Activated gamma-delta T cell treated with anti-CD3 and anti-CD28 coated beads, Interleukin-2, amount 50 U/mL, for 16 hours (primary cell): ENCODE measurements around the gene PQBP1.

Source experiments
- DNase-seq: peaks from one replicate; pipeline ENCODE4 v3.0.0-alpha.2; 2020; ENCODE audit warnings: low read depth

PQBP1 gene

DNA sequence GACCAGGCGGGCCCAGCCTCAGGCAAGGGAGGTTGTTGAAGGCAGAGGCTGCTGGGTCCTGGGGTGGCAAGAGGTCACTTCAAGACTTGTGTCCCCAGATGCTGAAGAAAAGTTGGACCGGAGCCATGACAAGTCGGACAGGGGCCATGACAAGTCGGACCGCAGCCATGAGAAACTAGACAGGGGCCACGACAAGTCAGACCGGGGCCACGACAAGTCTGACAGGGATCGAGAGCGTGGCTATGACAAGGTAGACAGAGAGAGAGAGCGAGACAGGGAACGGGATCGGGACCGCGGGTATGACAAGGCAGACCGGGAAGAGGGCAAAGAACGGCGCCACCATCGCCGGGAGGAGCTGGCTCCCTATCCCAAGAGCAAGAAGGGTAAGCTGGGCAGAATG is 4.4 kb downstream of the PQBP1 start:
- no peak for DNase-seq

DNA sequence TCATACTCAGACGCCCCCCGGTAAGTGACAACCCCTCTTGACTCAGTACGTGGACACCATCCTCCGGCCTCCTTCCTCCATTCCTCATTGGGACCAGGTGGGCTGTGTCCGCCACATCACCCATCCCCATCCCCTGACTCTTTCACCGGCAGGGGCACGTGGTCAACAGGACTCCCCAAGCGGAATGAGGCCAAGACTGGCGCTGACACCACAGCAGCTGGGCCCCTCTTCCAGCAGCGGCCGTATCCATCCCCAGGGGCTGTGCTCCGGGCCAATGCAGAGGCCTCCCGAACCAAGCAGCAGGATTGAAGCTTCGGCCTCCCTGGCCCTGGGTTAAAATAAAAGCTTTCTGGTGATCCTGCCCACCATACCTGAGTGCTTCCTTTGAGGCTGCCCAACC is 5.0 kb downstream of the PQBP1 start:
- DNase-seq: no peak

DNA sequence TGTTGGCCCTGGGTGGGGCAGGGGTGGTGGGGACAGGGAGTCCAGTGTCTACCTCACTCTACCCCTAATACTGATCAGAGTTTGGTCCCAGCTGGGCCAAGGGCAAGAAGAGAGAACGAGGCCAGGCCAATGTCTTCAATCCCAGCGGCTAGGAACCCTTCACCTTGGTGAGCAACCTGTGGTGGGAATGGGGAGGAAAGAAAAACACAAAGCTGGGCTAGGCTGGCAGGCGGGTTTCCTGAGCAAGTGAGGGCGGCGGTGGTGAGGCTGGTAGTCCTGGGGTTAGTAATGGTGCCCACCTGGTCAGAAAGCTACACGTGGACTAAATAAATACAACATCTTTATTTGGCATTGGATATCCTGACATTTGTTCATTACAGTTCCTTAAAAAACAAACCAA is 5.6 kb downstream of the PQBP1 start:
- no peak for DNase-seq

DNA sequence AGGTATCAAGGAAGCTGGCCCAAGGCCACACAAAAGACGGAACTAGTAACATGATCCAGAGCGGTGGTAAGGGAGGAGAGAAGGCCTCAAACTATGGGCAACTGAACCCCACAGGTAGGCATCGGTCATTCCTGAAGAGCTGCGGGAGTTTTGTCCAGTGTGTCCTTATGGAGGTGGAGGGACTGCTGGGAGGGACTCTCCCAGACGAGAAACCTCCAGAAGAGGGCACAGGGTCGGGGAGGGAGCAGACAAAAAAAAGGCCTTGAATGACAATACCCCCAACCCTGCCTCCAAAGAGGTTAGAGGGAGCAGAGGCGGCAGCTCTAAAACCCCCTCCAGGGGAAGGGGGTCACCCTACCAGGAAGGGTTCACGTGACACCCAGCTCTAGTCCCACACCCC is 6.5 kb downstream of the PQBP1 start:
- no peak for DNase-seq

DNA sequence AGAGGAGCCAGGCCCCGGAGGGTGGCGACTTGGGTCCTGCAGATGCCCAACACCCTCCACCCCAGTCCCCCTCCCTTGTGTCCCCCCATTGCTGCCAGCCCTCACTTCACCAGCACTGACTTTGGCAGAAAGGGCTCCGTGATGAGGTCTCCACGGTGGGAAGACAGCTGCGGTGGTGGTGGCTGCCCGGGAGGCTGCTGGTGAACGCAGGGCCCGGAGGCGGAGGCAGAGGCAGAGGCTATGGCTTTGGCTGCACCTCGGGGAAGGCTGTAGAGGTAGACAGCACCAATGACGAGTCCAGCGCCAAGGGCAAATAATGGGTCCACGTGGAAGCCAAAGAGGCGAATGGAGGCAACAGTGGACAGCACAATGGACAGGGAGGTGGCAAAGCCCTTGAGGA is 6.9 kb downstream of the PQBP1 start:
- DNase-seq: no peak

DNA sequence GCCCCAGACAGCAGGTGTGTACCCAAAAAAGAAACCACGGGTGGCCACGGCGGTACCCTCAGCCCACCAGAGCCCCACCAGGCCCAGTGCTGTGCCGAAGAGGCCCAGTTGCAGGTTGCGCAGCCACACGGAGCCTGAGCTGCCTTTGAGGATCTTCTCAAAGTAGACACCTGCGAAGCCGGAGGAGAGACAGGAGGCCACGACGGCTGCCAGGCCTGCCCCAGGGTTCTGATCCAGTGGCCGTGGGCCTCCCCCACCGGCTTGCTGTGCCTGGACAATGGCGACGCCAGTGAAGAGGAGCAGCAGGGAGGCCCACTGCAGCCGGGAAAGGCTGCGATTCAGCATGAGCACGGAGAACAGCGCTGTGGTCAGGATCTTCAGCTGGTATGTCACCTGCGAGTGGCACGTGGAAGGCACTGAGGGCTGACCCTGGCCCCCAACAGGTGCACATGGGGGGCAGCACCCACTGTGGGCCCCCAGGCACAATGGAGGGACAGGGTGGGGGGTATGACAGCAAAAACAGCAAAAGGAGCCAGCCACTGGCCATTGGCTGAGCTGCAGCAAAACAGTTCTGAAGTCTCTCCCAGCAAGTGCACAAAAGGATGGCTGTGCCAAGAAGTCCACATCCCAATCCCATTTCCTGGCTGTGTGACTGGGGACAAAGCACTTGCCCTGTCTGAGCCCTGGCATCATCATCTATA is 7.5 kb downstream of the PQBP1 start:
- no peak for DNase-seq

DNA sequence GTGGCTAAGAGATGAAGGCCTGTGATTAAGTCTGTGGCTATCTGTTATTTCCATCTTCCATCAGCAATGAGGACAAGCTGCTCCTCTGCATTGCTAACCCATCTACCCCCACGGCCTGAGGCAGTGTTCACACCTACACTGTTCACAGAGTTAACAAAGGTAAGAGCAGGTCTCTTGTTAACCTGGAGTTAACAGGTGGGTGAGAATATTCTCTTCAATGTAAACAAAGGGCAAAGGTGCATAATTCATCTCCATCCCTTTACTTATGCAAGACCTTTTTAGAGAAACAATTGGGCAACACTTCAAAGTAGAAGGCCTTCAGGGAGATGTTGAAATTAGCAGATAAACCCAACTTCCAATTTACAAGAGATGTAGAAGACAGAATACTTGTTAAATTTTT is 10.9 kb downstream of the PQBP1 start:
- no peak for DNase-seq

DNA sequence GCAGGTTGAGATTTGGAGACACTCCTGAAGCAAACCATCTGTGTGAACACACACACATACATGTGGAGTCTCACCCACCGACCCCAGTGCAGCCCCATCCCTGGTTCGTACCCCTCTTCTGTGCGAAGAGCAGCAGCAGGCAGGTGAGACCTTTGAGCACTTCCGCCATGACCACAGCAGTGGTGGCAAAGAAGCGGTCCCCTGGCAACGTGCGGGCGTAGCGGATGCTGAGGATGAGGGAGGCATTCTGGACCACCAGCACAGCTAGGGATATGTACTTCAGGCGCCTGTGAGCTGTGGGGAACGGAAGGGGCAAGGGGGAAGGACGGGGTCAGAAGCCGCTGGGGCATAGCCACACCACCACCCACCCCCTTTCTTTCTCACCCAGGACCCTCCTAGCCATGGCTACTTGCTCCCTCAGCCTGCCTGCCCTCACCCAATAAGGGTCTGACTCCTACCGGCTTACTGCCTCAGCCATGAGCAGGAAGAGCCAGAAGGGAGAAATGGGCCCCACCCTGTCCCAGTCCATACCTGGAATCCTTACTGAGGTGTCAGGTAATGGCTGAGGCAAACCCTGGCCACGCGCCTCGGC is 12.1 kb downstream of the PQBP1 start:
- DNase-seq: no peak

DNA sequence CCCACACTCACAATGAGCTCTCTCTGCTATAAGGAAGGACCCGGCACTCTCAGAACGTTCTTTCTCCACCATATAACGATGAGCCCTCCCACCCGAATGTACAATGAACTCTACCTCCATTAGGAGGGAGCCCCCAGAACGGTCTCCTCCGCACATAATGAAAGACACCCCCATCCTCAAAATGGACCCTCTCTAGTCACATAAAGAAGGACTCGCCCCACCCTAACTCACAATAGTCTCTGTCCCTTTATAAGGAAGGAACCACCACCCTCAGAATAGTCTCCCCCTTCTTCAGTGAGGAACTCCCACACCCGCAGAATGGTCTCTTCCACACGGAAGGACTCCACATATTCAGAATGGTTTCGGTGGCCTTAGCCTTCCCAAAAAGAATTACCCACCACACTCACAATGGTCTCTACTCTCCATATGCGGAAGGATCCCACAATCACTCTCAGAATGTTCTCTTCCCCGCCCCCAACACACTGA is 13.2 kb downstream of the PQBP1 start:
- DNase-seq: no peak

DNA sequence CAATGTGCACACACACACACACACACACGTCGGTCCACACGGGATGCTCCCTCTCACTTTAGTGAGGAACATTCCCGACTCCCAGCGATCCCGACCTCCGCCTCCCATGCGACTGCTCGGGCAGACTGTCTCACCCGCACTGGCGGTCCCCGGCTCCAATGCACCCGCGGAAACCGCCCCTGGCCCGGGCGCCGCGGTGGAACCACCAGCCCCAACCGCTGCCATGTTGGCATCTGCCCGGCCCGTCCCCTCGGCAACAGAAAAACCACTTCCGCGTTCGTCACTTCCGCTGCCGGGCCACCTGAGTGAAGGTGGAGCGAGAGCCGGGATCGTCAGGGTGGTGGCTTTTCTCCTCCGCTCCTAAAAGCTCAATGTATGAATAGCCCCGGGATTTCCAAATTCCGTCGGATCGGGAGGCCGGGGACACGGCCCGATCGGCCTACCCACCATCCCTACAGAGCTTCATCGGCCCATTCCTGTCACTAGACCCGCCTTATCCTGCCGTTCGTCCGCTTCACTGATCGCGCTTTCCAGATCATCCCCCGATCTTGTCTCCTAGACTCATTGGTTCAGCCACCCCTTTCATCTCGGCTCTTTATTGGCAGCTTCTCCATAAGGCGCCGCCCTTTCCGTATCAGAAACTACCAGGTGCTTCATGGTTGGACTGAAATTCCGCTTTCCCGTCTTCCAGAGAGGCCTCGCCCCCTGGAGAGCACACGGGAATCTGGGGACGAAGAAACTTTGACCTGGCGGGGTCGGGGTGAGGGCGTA is 13.9 kb downstream of the PQBP1 start, which contains the start of gene SLC35A2:
Gene SLC35A2 (minus strand): TSS at position 235 of the 771 bp plus-strand sequence. CDS start 10 bp downstream, at position 225.
- peak; percentile 77 for DNase-seq

DNA sequence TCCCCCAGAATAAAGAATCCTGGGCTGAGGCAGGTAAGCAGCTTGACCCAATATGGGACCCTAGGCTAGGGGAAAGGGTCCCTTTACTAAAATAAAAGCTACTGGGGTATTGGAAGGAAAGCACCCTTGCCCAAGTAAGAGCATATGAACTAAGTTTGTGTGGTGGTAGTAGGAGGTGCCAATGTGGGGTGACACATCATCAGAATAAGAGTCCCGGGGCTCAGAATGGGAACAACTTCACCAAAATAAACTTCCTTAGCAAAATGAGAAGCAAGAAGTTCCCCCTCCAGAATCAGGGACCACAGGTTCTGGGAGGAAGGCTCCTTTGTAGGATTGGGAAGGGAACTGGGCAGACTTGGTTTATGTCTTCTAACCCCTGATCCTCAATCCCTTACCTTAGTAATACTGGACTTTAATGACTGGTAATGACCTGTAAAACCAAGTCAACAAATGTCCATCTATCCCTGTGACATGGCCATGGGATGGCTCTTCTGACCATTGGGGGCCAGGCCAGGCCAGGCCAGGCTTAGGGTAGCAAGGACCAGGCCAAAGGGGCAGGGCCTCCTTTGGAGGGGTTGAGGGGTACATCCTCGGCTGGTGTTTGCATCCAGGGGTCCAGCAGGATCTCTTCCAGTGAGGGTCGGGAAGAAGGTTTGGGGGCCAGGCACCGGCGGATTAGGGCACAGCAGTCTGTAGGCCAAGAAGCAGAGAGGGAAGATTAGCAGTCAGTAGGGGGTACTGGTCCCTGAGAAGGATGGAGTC is 16.1 kb downstream of the PQBP1 start:
- DNase-seq: no peak

DNA sequence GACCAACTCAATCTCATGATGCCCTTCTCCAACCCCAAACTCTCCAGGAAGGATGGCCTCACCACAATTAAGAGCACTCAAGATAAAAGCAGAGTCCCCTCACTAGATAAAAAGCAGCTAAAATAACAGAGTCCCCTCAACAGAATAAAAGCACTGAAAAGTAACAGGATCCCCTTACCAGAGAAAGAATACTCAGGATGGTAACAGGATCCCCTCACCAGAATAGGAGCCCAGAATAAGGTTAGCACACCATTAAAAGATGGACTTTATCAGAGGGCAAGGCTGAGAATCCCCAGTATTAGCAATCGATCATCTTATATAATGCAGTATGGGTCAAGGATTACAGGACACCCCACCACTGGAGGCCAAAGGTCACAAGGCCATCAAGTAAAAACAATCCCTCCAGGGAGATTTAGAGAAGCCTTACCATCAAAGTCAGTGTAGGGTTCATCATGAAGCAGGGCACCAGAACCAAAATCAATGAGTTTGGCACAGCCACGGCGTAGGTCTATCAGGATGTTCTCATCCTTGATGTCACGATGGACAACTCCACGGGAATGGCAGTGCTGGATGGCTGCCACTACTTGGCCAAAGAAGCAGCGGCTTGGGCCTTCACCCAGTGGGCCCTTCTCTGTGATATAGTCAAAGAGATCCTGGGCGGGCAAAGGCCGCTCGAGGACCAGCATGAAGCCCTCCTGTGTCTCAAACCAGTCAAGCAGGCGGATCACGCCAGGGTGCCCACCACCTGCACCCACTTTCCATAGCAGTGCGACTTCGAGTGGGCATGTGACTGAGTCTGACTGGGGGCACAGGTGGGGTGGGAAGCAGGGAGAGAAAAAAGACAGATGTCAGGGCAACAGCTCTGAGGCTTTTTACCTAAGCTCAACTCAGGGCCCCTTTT is 17.1 kb downstream of the PQBP1 start:
- DNase-seq: no peak

DNA sequence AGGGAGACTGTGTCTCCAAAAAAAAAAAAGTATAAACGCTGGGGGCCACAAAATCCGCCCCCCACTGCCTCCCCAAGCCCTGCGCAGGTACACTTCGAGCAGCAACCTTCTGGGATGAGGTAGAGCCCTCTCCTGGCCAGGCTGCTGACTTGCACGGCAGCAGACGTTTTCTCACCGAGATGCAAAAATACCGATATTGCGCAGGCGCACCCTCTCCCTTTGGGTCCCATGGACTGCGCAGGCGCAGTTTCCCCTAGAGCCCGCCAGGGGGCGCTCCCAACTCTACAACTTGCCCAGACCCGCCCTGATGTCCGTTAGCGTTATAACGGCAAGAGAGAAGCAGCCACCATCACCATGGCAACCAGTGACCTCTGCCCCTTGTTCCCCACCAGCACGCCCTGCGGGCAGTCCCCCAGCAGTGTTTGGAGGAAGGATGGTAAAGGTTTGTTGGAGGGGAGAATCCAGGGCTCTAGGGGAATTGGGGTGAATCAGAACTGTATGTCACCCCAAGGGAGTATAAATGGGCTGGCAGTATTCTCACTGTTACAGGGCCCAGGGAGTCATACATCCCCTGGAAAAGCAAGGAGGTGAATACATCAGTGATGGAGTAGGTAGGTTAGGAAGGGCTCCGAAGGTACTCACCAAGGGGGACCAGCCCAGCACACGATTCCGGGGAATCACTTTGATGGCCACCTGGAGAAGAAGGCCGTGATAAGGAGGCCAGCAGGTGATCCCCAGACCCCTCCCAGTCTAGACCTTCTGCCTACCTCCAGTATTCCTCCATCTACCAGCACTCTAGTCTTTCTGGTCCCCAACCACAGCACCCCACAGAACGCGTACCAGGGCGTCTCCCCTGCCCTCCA is 19.6 kb downstream of the PQBP1 start:
- DNase-seq: peak; percentile 78

DNA sequence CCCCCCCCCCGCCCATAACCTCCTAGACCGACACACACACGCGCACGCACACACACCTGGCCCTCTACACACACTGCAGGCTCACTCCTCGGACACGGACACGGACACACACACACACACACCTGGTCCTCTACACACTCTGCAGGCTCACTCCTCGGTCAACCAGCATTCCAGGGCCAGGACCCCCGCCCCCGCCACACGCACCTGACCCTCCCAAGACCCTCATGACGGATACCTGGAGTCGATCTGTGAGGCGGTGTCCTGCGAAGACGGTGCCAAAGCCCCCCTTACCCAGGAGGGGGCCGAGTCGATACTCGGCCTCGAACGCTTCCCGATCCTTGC is 20.5 kb downstream of the PQBP1 start:
- no peak for DNase-seq

DNA sequence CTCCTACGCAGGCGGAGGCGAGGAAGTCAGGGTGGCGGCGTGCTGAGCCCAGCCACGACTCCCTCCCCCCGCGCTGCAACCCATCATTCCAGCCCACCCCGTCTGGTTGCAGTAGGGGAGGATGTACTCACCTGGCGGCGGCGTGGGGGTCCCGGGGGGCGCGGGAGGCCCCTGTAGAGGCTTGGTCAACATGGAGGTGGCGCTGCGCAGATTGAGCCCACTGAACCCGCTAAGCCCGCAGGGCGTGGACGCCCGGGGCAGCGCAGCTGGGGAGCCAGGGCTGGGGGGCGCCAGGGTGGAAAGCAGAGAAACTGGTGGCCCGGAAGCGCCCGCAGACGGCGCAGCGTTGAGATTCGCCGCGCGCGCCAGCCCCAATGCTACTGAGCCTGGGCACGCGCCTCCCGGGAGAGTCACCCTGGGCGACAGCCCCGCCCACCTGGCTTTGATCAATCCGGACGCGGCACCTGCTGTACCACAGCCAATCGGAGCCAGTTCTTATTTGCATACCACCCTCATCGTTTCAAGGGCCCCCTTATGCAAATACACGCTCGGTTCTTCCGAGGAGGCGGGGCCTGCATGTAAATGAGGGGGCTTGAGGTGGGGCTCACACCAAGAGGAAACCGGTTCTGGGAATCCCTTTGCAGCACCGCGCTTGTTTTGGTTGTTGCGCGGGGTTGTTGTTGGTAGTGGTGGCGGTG is 21.1 kb downstream of the PQBP1 start, which contains the start of gene PIM2:
Gene PIM2 (minus strand): TSS at position 382 of the 698 bp plus-strand sequence. CDS start 190 bp downstream, at position 192.
- peak; percentile 83 for DNase-seq

DNA sequence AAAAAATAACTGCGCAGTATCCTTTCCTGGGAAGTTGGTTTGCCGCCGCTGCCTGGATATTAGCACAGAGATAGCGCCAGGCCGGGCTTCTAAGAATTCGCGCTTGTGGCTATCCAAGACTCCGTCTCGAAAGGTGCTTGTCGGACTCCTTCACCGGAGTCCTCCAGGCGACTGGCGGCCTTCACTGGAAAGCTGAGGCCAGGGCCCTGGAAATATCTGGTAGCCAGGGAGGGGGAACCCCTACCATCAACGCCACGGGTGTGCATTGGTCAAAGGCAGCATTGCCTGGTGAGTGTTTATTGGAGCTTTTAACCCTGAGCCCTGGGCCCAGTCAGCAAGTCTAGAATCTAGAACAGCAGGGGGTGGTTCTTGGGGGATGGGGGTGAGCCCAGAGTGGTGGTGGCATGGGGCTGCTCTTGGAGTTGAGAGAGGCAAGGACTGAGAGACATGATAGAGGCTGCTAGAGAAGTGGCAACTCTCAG is 21.7 kb downstream of the PQBP1 start:
- no peak for DNase-seq

DNA sequence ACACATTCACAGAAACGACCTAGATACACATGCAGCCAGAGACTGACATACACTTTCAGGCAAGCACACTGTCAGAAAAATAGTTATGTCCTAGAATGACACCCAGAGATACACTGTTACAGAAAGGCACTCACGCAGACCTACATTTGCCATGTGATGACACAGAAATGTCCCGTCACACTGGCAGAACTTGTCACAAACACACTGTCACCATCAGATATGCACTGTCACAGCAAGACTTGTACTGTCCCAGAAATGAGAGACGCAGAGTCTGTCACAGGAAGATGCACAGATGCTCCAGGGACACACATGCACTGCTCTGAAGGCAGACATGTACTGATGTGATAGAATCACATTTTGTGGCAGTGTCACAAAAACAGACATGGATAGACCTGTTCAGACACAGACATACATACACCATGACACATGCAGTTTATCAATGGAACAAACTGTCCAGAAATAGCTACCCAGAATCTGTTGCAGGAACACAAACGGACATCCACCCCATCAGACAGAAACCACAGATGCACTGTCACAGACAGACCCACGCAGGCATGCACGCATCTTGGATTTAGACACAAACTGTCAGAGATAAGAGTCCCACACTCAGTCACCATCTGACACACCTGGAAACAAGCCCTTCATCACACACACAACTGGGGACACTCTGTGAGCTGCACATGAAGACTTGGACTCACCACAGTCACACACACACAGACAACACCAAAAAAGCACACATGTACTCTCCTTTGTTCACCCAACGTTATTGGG is 22.4 kb downstream of the PQBP1 start:
- DNase-seq: no peak

DNA sequence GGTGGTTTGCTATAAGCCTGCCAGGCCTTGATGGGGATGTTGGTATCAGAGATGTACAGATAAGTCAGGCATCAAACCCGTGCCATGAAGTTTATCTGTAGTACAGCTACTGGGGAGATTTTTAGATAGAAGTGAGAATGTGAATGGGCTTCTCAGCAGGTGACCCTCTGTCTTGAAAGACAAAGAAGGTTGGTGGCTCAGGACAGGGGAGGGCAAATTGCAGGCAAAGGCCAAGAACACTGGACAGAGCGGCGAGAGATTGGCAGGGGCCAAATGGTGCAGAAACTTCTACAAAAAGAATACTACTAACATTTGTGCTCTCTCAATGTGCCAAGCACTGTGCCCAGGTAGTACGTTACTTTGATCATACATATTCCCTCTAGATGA is 23.0 kb downstream of the PQBP1 start:
- DNase-seq: no peak

DNA sequence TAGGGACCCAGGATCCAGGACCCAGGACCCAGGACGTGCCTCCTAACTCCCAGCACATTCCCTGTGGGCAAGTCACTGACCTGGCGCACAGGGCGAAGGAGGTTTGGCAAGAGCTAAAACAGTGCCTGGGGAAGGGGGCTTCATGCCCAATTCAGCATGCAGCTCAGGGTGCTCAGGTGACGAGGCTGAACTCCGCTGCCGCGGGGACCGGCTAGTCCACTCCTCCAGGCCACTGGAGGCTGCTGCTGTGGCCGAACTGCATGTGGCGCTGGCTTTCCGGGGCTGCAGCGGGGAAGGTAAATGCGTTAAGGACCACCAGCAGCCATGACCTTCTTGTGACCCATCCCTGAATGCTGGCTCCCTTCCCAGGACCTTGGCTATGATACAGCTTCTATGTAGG is 26.0 kb downstream of the PQBP1 start:
- DNase-seq: no peak
